Type B pancreatic cell (in vitro differentiated cells): ENCODE measurements around the gene DIRAS1. TPM values are rescaled to one million over a fixed set of nuclear protein-coding genes. Genes with fewer than 3 reads are reported as not detected.
"Not testable (repeated sequence)": the region's sequence is repeated elsewhere in the genome, so short reads cannot be mapped to it uniquely, and the experiment has no call there.

Experiments
- DNase-seq: peaks from one replicate; pipeline ENCODE4 v3.0.0; 2021; ENCODE audit warnings: mixed read lengths; ENCODE audit not compliant: unreplicated experiment; ENCODE audit errors: extremely low spot score
- H3K27ac Mint-ChIP-seq: 2 replicates; pipeline ENCODE4 v1.8.0; 2021; ENCODE audit warnings: mild to moderate bottlenecking, mixed read lengths
- H3K27me3 Mint-ChIP-seq: 2 replicates; pipeline ENCODE4 v1.8.0; 2021; ENCODE audit warnings: mixed read lengths
- H3K36me3 Mint-ChIP-seq: 2 replicates; pipeline ENCODE4 v1.8.0; 2021; ENCODE audit warnings: mixed read lengths
- H3K4me1 Mint-ChIP-seq: one replicate; pipeline ENCODE4 v1.8.0; 2021; ENCODE audit warnings: mixed read lengths; ENCODE audit not compliant: unreplicated experiment
- H3K4me3 Mint-ChIP-seq: 2 replicates; pipeline ENCODE4 v1.8.0; 2021; ENCODE audit warnings: mild to moderate bottlenecking, mixed read lengths
- H3K9me3 Mint-ChIP-seq: 2 replicates; pipeline ENCODE4 v1.8.0; 2021; ENCODE audit warnings: mixed read lengths
- CTCF ChIP-seq: fragments of 200-600 bp; sonication (generic); conservative IDR thresholded peaks from 2 replicates; pipeline ENCODE4 v1.5.0; 2021; ENCODE audit warnings: antibody characterized with exemption, mild to moderate bottlenecking
- total RNA-seq: library from RNA; stranded (reverse); gene quantifications from 2 replicates; pipeline ENCODE4 v1.2.1, GENCODE V29; 2021; ENCODE audit warnings: low replicate concordance

The DIRAS1 gene
- total RNA-seq, 1 donor from 2014 or later, result 10.4 TPM

- Mint-ChIP-seq H3K4me3 (no peak overlapping the region), H3K4me1 (peaks cover 5% of the 10 kb centered on the region), H3K9me3 (no peaks in the 10 kb centered on the region), H3K27me3 (no peaks in the 10 kb centered on the region), H3K36me3 (no peaks in the 10 kb centered on the region), H3K27ac (no peak overlapping the region)
- no peak for DNase-seq
- TF ChIP-seq CTCF, result no peak
These were observed 34.8 kb downstream of the DIRAS1 start for GRCh38 chr19:2686360-2686759.

GRCh38 chr19:2685204-2685704 is 35.9 kb downstream of the DIRAS1 start:
- Mint-ChIP-seq H3K36me3 (no peaks in the 10 kb centered on the region), H3K9me3 (no peaks in the 10 kb centered on the region), H3K4me3 (no peak overlapping the region), H3K4me1 (peaks cover 5% of the 10 kb centered on the region), H3K27ac (no peak overlapping the region), H3K27me3 (no peaks in the 10 kb centered on the region)
- no peak for TF ChIP-seq CTCF
- no peak for DNase-seq

DNA sequence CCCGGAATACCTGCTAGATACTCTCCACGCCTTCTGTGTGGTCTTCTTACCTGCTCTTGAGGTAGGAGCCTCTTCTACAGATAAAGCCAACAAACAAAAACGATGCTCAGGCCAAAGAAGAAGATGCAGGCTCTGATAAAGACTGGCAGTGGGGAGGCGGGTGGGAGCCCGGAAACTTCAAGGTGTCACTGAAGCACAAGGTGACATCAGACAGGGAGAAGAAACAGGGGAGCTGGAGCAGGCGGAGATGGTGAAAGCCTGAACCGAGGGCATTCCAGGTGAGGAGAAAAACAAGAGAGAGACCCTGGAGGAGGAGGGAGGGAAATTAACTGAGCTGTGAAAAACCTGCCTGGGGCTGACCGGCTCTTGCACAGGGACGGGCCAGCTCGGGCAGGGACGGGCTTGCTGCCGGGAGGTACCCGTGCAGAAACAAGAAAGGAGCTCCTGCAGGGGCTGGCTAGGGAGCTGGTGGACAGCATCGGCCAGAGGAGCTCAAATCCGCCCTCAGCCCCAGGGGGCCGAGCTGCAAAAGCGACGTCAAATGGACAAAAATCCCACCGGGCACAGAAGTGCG is 37.7 kb downstream of the DIRAS1 start:
- H3K36me3 Mint-ChIP-seq, result peaks cover 5% of the 10 kb centered on the region
- no peak for TF ChIP-seq CTCF
- H3K9me3 Mint-ChIP-seq, result no peaks in the 10 kb centered on the region
- DNase-seq, result no peak
- no peaks in the 10 kb centered on the region for H3K27me3 Mint-ChIP-seq
- H3K4me1 Mint-ChIP-seq, result peaks cover 5% of the 10 kb centered on the region
- H3K27ac Mint-ChIP-seq, result no peak overlapping the region
- no peak overlapping the region for H3K4me3 Mint-ChIP-seq

DNA sequence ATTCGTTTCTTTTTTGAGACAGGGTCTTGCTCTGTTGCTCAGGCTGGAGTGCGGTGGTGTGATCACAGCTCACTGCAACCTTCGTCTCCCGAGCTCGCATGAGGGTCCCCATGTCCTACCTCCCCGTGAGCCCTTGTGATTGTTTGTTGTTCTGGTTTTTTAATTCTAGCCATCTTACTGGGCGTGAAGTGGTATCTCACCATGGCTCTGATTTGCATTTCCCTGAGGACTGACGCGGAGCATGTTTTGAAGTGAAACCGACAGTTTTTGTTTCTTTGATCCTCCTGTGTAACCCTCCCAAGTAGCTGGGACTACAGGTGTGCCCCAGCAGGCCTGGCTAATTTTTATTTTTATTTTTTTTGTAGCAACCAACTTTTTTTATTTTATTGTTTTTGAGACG is 40.4 kb downstream of the DIRAS1 start:
- no peak for DNase-seq
- H3K36me3 Mint-ChIP-seq, result peaks cover 8% of the 10 kb centered on the region
- H3K9me3 Mint-ChIP-seq, result no peaks in the 10 kb centered on the region
- no peak overlapping the region for H3K27ac Mint-ChIP-seq
- TF ChIP-seq CTCF, result no peak
- H3K27me3 Mint-ChIP-seq, result peaks cover 4% of the 10 kb centered on the region
- H3K4me3 Mint-ChIP-seq, result no peak overlapping the region
- H3K4me1 Mint-ChIP-seq, result peaks cover 5% of the 10 kb centered on the region

- peaks cover 8% of the 10 kb centered on the region for H3K36me3 Mint-ChIP-seq
- H3K27ac Mint-ChIP-seq, result no peak overlapping the region
- no peak for DNase-seq
- H3K27me3 Mint-ChIP-seq, result peaks cover 15% of the 10 kb centered on the region
- H3K4me3 Mint-ChIP-seq, result no peak overlapping the region
- no peak for TF ChIP-seq CTCF
- H3K9me3 Mint-ChIP-seq, result no peaks in the 10 kb centered on the region
- H3K4me1 Mint-ChIP-seq, result peaks cover 10% of the 10 kb centered on the region
These were observed 41.7 kb downstream of the DIRAS1 start for GRCh38 chr19:2679439-2679838.

- H3K4me1 Mint-ChIP-seq, result peaks cover 10% of the 10 kb centered on the region
- not testable (repeated sequence) for DNase-seq, H3K4me3 Mint-ChIP-seq, H3K36me3 Mint-ChIP-seq, H3K9me3 Mint-ChIP-seq, H3K27ac Mint-ChIP-seq
- H3K27me3 Mint-ChIP-seq, result peaks cover 15% of the 10 kb centered on the region
These were observed 42.2 kb downstream of the DIRAS1 start for GRCh38 chr19:2678948-2679347.
